HEK293T (cell line): ENCODE data around the gene FFAR3.

Source experiments
- FOXK2 ChIP-seq: fragments of 450-650 bp; IDR thresholded peaks from 2 replicates; pipeline ENCODE4 v1.6.1; 2016; ENCODE audit warnings: mild to moderate bottlenecking
- L3MBTL2 ChIP-seq: fragments of 450-650 bp; conservative IDR thresholded peaks from 2 replicates; pipeline ENCODE4 v1.6.1; 2016; ENCODE audit warnings: mild to moderate bottlenecking

- no peak for TF ChIP-seq L3MBTL2
- TF ChIP-seq FOXK2, result no peak
These were observed 12.5 kb downstream of the FFAR3 start, which contains the start of gene GPR42 for GRCh38 chr19:35370722-35371121.
